HTR-8/SVneo (cell line): ENCODE data around the gene CRIP2.
A peak's percentile ranks its signal among the peaks of the same experiment; 100 is the strongest.

ENCODE experiments used
- DNase-seq: peaks from one replicate; pipeline ENCODE4 v3.0.0; 2011; ENCODE audit warnings: low spot score, mixed read lengths; ENCODE audit not compliant: insufficient read length
- FAIRE-seq: peaks from 2 replicates; lab custom pipeline; 2011; peaks lifted over from hg19 to GRCh38; lab: Jason Lieb, UNC

Gene CRIP2

GRCh38 chr14:105460116-105460515 lies 14.5 kb upstream of the CRIP2 start:
- no peak for DNase-seq
- FAIRE-seq, result no peak

- DNase-seq (no peak), FAIRE-seq (no peak)
Observed at GRCh38 chr14:105460616-105461015, 14.0 kb upstream of the CRIP2 start.

DNA sequence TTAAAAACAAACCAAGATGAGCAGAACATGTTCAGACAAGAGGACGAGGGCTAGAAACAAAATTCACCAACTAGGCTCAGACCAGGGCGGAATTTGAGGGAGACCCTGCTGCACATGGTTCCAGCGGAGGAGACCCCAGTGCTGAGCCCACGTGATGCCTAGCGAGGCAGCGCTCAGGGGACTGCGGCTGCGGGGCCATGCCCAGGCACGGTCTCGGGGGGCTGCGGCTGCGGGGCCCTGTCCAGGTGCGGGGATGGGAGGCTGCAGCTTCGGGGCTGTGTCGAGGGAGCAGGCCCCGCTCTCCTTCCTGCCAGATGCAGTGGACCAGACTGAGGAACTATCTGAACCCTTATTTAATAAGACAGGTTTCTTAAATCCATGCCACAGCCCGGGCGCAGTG lies 12.7 kb upstream of the CRIP2 start:
- DNase-seq (no peak), FAIRE-seq (no peak)

DNA sequence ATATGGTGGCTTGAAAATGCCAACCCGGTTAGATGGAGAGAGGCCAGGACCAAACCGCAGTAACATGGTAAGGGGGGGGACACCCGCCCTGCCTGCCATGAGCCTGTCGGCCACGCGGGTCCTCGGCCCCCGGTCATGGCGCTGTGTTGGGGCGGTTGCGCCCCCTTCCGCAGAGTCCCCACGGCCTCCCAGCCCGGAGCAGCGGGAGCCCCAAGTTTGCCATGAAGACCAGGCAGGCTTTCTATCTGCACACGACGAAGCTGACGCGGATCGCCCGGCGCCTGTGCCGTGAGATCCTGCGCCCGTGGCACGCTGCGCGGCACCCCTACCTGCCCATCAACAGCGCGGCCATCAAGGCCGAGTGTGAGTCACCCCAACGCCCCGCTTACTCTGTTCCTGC lies 10.1 kb upstream of the CRIP2 start:
- DNase-seq, result no peak

DNA sequence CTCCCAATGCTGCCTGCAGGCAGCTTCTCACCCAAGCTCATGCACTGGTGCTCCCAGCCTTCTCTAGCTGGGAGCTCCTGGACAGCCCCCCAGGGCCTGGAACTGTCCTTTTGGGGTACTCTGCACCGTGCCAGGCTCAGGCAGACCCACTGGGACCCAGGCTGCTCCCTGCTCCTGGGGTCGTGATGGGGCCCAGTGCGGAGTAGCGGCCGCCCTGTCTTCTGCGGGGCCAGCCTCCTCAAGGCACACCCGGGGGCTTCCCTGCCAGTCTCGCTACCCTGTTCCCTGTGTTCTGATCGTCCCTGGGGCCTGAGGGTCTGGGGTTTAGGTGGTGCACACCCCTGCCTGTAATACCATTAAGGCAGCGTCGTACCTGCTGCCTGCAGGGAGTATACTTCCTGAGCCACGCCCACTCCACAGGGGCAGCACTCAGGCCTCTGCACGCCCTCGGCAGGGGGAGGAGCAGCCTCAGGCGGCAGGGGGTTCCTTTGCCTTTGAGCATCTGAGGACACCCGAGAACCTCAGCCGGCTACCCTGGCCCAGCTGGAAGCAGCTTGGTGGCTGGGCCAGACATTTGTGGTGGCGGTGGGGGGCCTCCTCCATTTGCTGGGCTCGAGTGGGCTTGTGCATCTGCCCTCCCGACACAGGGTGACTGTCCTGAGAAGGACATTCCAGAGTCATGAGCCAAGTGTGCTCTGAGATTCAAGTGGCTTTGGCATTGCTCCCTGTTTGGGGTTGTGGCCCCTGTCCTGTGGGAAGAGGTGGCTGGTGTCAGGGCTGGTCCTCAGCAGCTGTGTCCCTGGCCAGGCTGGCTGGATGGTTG lies 9.2 kb upstream of the CRIP2 start:
- peak; percentile 38 for FAIRE-seq

More for the DNA sequence above, 10.1 kb upstream of the CRIP2 start:
- no peak for FAIRE-seq

GRCh38 chr14:105466531-105467248 lies 7.9 kb upstream of the CRIP2 start:
- FAIRE-seq, result no peak
- no peak for DNase-seq

More for the DNA sequence above, 9.2 kb upstream of the CRIP2 start:
- no peak for DNase-seq

DNA sequence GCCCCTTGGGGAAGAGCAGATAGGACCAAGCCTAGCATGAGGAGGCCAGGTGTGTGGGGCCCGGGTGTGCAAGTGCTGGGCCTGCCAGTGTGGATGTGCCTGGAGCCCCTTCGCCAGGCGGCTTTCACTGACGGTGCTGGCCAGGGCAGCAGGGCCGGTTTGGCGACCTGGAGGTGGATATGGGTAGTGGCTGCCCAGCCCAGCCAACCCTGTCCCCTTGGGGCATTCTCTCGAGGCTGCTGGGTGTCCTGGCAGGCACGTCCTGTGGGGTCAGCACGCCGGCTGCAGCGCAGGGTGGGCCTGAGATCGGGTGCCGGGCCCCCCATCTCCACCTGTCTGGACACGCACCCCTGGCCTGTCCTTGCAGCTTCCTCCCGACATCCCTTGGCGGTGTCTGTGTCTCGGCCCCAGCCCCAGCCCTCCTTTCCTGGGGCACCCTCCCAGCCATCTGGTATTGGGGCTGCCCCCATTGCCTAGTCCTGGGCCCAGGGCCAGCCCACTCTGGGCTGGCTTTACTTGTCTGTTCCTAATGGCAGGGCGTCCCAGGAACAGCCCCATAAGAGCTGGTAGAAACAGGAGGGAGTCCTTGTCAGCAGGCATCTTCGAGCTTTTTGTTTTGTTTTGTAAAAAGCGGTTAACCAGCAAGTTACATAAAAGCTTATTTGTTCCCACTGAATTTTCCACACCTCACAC lies 7.2 kb upstream of the CRIP2 start:
- DNase-seq, result no peak
- FAIRE-seq, result no peak

DNA sequence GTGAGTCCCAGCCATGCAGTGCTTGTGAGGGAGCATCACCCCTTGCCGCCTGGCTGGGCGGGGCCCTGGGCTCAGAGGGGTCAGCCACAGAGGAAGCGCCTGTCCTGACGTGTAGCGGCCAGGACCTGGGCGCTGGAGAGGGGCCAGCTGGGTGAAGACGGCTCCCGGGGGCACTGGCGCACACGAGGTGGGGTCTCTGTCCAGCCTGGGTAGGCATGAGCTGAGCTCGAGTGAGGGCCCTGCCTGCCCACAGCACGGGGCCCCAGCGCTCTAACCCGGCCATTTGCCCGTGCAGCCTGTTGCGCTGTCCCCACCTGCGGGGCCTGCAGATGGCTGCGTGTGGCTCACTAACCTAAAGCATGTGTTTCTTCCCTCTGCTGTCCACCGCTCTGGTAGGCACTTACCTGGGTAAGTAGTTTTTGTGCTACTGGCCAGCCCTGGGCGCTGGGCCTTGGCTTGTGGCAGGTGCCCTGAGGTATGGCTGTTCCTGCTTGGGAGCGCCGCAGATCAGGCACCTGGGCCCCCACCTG lies 6.6 kb upstream of the CRIP2 start:
- DNase-seq (no peak), FAIRE-seq (no peak)

- FAIRE-seq (no peak), DNase-seq (no peak)
Observed at GRCh38 chr14:105468621-105469241, 5.9 kb upstream of the CRIP2 start.

- FAIRE-seq (no peak), DNase-seq (no peak)
Observed at GRCh38 chr14:105469456-105470349, 4.9 kb upstream of the CRIP2 start.

- no peak for FAIRE-seq
- DNase-seq, result no peak
Observed at GRCh38 chr14:105470350-105471296, 4.0 kb upstream of the CRIP2 start.

- no peak for DNase-seq
- FAIRE-seq, result no peak
Observed at GRCh38 chr14:105471297-105471821, 3.3 kb upstream of the CRIP2 start.

DNA sequence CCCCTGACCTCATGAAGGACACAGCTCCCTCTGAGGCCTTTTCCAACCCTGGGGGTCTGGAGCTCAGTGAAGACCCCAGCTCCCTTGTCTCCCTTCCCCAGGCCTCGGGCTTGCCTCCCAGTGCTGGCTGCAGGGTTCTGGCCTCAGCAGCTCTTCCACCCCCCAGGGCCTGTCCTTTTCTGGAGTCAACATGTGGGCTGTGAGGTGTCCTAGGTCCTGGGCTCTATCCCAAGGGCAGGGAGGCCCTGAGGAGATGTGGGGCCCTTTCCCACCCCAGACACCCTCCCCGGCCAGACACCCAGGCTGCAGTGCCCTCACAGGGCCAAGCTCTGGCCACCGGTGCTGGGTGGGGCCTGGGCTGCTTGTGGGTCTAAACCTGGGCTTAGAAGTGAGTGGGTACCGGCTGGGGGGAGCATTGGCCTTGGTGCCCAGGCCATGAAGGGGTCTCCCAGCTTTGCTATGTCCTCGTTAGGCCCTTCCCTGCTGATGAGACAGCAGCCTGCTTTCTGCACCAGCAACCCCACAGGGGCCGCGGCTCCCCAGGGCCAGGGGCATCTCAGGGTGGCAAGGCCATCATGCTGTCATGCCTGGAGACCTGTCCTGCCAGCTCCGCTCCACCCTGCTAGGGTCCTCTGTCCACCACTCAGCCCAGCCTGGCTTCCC lies 2.7 kb upstream of the CRIP2 start:
- no peak for FAIRE-seq

DNA sequence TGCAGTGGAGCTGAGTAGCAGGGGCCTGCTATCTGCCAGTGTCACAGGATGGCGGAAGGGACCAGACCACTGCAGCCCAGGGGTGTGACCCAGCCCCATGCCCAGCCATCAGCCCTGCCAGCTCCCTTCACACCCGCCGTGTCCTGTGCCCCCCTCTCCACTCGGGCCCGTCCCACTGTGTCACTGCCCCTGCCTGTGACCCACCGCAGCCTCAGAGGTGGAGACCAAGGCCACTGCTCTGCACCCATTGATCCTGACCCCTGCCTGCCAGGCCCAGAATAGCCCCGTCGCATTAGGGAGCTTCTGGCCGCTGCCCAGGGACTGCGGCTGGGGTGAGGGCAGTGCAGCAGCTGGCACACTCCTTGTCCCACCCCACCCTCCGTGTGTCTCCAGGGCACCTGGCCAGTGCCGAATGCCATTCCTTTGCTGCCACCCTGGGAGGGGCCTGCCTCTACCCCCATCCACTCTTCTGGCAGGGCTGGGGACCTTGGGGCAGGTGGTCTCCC lies 2.1 kb upstream of the CRIP2 start:
- no peak for DNase-seq
- no peak for FAIRE-seq

More for the DNA sequence above, 2.7 kb upstream of the CRIP2 start:
- no peak for DNase-seq

DNA sequence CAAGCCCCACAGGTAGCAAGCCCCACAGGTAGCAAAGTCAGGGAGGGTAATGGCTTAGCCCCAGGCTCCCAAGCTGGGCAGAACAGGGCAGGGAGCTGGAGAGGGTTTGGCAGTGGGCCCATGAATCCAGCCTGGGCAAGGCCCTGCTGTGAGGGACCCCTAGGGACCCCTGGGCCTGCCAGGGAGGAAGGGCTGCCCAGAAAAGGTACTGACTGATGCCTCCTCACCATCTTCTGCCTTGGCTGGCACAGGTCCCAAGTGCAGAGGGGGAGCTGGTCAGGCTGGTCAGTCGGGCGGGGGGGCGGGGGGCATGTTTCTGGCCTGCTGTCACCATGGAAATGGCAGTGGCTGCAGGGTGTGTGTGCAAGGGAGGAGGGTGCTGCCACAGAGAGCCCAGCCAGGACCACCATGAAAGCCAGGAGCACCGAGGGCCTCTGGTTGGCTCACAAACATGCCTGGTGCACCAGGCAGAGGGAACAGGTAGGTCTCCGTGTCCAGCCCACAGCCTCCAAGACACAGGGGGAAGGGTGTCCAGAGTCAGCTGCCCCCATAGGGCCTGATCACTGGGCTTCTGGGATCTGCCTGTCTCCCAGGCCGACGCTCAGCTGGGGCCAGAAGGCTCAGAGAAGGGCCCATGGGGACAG lies 1.5 kb upstream of the CRIP2 start:
- no peak for DNase-seq
- FAIRE-seq, result no peak

GRCh38 chr14:105473677-105474482 lies 741 bp upstream of the CRIP2 start:
- peak; percentile 81 for DNase-seq
- FAIRE-seq, result peak; percentile 73
